Lower leg skin (tissue), 4 donors: ENCODE measurements around the gene IFI27. TPM values are rescaled to one million over a fixed set of nuclear protein-coding genes. Genes with fewer than 3 reads are reported as not detected.

ENCODE experiments used
- DNase-seq, 2 donors: peaks; one replicate each; pipeline ENCODE4 v3.0.0-alpha.2; 2019; ENCODE audit warnings: low spot score in 2 of 2
- H3K4me3 ChIP-seq: fragments of 200-600 bp; sonication (generic); 2 replicates; pipeline ENCODE4 v1.5.1; 2017; ENCODE audit warnings: mild to moderate bottlenecking, low read depth; ENCODE audit not compliant: poor library complexity, severe bottlenecking
- POLR2A ChIP-seq, 2 donors: fragments of 450-650 bp; IDR thresholded peaks; one replicate each; pipeline ENCODE4 v1.6.1; 2016 to 2017; ENCODE audit warnings: antibody characterized with exemption in 2 of 2, mild to moderate bottlenecking in 1 of 2, moderate library complexity in 1 of 2
- WGBS, 2 donors: methylation state at CpG; one replicate each; pipeline ENCODE4 v1.1.5; 2018; 5-methylcytosine and 5-hydroxymethylcytosine counted together
- intact Hi-C: fragments of 100-400 bp; cut with DNase I; formaldehyde crosslinking; loops from one replicate; pipeline ENCODE4 v1.15.0; 2023; ENCODE audit warnings: low total_unique reads
- total RNA-seq, 4 donors: library from RNA; depleted of rRNA; stranded (reverse); fragments of >200 nt; gene quantifications; one replicate each; pipeline ENCODE4 v1.1.0, GENCODE V29; 2016
- TF ChIP-seq, protein P1 (sequence below), 3 donors: fragments of 450-650 bp; IDR thresholded peaks; one replicate each; pipeline ENCODE4 v1.5.1; 2016; ENCODE audit warnings: antibody characterized with exemption in 3 of 3, mild to moderate bottlenecking in 3 of 3, moderate library complexity in 2 of 3

Gene IFI27
- total RNA-seq, 4 donors from 2014 or later = 70.2 to 133 (median 109) TPM

DNA sequence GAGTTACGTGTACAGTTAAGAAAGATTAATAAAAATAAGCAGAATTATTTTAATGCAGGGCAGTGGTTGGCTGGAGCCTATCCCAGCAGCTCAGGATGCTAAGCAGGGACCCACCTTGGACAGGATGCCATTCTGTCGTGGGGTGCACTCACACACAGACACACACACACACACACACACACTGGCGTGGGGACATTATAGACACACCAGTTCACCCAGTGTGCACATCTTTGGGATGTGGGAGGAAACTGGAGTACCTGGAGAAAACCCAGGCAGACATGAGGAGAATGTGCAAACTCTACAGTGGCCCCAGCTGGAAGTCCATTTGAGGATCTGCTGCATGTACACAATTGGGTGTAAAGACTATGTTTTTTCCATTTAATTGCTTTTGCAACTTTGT, 31.7 kb downstream of the IFI27 start:
- WGBS, 2 donors = 84 to 86% methylated on average over 3 of the region's 3 CpGs
- intact Hi-C loops = no loop called here
- DNase-seq = peak in 1 of 2 donors; percentile 50
- H3K4me3 ChIP-seq = no peak overlapping the region
- TF ChIP-seq, protein P1, sequence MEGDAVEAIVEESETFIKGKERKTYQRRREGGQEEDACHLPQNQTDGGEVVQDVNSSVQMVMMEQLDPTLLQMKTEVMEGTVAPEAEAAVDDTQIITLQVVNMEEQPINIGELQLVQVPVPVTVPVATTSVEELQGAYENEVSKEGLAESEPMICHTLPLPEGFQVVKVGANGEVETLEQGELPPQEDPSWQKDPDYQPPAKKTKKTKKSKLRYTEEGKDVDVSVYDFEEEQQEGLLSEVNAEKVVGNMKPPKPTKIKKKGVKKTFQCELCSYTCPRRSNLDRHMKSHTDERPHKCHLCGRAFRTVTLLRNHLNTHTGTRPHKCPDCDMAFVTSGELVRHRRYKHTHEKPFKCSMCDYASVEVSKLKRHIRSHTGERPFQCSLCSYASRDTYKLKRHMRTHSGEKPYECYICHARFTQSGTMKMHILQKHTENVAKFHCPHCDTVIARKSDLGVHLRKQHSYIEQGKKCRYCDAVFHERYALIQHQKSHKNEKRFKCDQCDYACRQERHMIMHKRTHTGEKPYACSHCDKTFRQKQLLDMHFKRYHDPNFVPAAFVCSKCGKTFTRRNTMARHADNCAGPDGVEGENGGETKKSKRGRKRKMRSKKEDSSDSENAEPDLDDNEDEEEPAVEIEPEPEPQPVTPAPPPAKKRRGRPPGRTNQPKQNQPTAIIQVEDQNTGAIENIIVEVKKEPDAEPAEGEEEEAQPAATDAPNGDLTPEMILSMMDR (IDR thresholded peaks at IDR 0.05) = no peak
- TF ChIP-seq POLR2A (IDR thresholded peaks at IDR 0.05) = no peak

DNA sequence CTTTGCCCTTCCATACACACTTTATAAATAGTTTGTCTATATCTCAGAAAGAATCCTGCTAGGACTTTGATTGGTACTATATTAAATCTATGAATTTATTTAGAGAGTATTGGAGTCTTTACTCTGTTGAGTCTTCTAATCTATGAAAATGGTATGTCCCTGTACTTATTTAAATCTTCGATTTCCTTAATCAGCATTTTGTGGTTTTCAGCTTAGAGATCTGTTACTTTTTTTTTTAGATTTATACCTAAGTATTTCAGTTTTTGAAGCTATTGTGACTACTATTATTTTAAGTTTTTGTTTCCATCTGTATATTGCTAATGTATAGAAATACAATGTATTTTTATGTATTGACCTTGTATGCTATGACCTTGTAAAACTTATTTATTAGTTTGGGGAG, 32.3 kb downstream of the IFI27 start:
- intact Hi-C loops = no loop called here
- no peak for DNase-seq
- no peak for TF ChIP-seq POLR2A (IDR thresholded peaks at IDR 0.05)
- TF ChIP-seq, protein P1 (IDR thresholded peaks at IDR 0.05) = no peak
- WGBS, 2 donors = 92 to 95% methylated on average over 1 of the region's 1 CpG
- H3K4me3 ChIP-seq = no peak overlapping the region

DNA sequence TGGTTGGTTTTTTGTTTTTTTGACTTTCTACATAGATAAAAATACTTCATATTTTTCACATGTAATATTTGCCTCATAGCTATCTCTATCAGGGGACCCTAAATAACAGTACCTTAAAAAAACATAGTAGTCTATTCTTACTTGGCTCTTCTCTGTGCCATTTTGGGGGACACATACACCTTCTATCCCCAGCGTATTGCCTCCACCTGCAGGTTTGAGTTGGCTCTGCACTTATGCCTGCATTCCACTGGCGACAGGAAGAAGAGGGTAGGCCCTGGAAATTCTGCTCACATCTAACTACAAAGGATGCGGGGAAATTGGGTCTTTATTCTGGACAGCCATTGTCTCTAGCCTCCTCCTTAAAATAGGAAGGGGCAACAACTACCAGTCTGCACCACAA, 32.7 kb downstream of the IFI27 start:
- 80 to 93% methylated on average over 3 of the region's 3 CpGs for WGBS, 2 donors
- intact Hi-C loops = no loop called here
- TF ChIP-seq, protein P1 (IDR thresholded peaks at IDR 0.05) = no peak
- TF ChIP-seq POLR2A (IDR thresholded peaks at IDR 0.05) = no peak
- no peak overlapping the region for H3K4me3 ChIP-seq
- peak in 1 of 2 donors; percentile 18 for DNase-seq

DNA sequence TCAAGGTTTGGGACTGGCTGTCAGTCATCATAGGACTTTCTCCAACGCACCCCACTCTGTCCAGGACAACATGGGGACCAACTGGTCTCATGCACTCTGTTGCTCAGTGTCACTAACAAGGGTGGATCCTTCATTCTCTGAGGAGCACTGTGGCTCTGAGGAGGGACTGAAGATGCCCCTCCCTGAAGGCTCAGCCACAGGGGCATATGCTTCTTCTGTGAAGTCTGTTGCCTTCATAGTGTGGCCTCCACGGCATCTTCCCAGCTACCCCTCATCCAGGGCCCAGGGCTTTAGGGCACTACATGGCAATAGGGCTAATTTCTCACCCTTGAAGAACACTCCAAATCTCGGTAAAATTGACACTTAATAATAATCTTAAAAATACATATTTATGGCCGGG, 33.2 kb downstream of the IFI27 start:
- no peak overlapping the region for H3K4me3 ChIP-seq
- intact Hi-C loops = no loop called here
- peak in 1 of 2 donors; percentile 61 for DNase-seq
- WGBS, 2 donors = 92 to 93% methylated on average over 4 of the region's 4 CpGs
- TF ChIP-seq, protein P1 (IDR thresholded peaks at IDR 0.05) = no peak
- no peak for TF ChIP-seq POLR2A (IDR thresholded peaks at IDR 0.05)

DNA sequence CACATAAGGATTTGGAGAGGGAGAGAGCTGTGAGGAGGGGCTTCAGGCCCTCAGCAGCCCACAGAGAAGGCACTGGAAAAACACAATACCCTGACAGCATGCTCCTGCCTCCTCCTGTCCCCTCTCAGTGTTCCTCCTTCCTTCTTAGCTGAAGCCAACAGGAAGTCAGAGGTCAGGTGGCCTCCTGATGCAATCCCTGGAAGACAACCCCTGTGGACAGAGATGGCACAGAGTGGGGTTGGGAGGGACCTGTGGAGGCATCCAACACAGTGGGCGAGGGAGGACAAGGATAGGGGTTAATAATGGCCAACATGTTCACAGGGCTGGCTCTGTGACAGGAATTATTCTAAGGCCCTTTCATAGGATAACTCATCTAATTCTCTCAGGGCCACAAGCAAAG, 34.2 kb downstream of the IFI27 start:
- 50 to 76% methylated on average over 1 of the region's 1 CpG for WGBS, 2 donors
- DNase-seq = peak in 1 of 2 donors; percentile 45
- no peak for TF ChIP-seq POLR2A (IDR thresholded peaks at IDR 0.05)
- H3K4me3 ChIP-seq = no peak overlapping the region
- intact Hi-C loops = no loop called here

DNA sequence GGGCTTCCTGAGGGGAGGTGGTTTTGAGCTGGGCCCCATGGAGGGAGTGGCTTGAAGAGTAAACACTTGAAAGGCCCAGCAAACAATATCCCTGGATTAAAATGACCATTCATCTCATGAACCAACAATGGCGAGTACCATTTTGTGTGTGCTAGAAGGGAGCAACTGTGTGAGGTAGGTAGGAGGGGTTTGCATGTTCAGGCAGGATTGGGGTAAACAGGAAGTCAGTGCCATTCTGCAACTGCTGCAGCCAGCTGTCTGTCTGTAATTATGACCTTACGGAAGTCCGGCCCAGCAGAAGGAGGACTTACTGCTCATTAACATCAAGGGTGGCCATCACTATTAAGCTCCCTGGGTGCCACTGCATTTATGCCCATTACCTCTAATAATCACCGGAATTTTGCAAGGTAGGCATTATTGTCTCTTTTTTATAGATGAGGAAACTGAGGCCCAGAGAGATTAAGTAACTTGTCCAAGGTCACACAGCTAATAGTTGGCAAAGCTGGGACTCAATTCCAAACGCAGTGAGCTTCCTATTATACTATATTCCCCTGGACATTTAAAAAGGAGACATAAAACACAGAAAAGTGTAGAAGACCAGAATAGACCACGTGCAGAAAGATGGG, 35.5 kb downstream of the IFI27 start:
- whole genome bisulfite sequencing, 2 donors = 71 to 88% methylated on average over 6 of the region's 6 CpGs
- TF ChIP-seq POLR2A (IDR thresholded peaks at IDR 0.05) = no peak
- TF ChIP-seq, protein P1 (IDR thresholded peaks at IDR 0.05) = no peak
- no peak overlapping the region for H3K4me3 ChIP-seq
- intact Hi-C loops = no loop called here
- DNase-seq = peak in 1 of 2 donors; percentile 32
